GM12878 (cell line): ENCODE results near the gene EPB41L1. TPM values are rescaled to one million over a fixed set of nuclear protein-coding genes. Genes with fewer than 3 reads are reported as not detected.

Source experiments
- BRCA1 ChIP-seq: IDR thresholded peaks from 2 replicates; pipeline ENCODE4 v1.6.1; 2011; ENCODE audit warnings: low read depth, low read length, improper control_type of control experiment
- EP300 ChIP-seq, 2 experiments: fragments of 150-350 bp in 1 of 2; IDR thresholded peaks; 2 replicates each; pipeline ENCODE4 v1.6.1; 2011 to 2012; ENCODE audit warnings: low read depth in 2 of 2, low read length in 2 of 2, borderline replicate concordance in 1 of 2, improper control_type of control experiment in 1 of 2, inconsistent platforms in 1 of 2; ENCODE audit not compliant: control insufficient read depth in 1 of 2
- ETV6 ChIP-seq, 2 experiments: fragments of 450-650 bp in 1 of 2; IDR thresholded peaks in 1 of 2; conservative IDR thresholded peaks in 1 of 2; 2 replicates each; pipeline ENCODE4 v1.6.1; 2014; ENCODE audit warnings: antibody characterized with exemption in 1 of 2, borderline replicate concordance in 1 of 2, low read depth in 1 of 2, mild to moderate bottlenecking in 1 of 2, moderate library complexity in 1 of 2
- EZH2 ChIP-seq: IDR thresholded peaks from 2 replicates; pipeline ENCODE4 v1.6.1; 2012; ENCODE audit warnings: low read depth, mild to moderate bottlenecking, control low read depth, inconsistent platforms, low read length, borderline replicate concordance; ENCODE audit not compliant: control insufficient read depth
- IKZF1 ChIP-seq: fragments of 450-650 bp; conservative IDR thresholded peaks from 2 replicates; pipeline ENCODE4 v1.6.1; 2017; ENCODE audit warnings: antibody characterized with exemption, mild to moderate bottlenecking
- NFIC ChIP-seq: IDR thresholded peaks from 2 replicates; pipeline ENCODE4 v1.6.1; 2012; ENCODE audit warnings: low read depth, mild to moderate bottlenecking, inconsistent platforms, low read length, moderate library complexity
- POLR2AphosphoS2 ChIP-seq: IDR thresholded peaks from 2 replicates; pipeline ENCODE4 v1.6.1; 2011; ENCODE audit warnings: low read depth, mild to moderate bottlenecking, low read length, improper control_type of control experiment, moderate library complexity
- POU2F2 ChIP-seq: IDR thresholded peaks from 3 replicates; pipeline ENCODE4 v1.6.1; 2011; ENCODE audit warnings: low read depth, mild to moderate bottlenecking, low read length, borderline replicate concordance
- RBBP5 ChIP-seq: fragments of 200-600 bp; sonication (generic); conservative IDR thresholded peaks from 2 replicates; pipeline ENCODE4 v1.6.1; 2016
- WRNIP1 ChIP-seq: IDR thresholded peaks from 2 replicates; pipeline ENCODE4 v1.6.1; 2011; ENCODE audit warnings: low read depth, low read length, improper control_type of control experiment, borderline replicate concordance
- ZNF274 ChIP-seq: IDR thresholded peaks from one replicate; pipeline ENCODE4 v1.8.0; 2011; ENCODE audit not compliant: insufficient read length, insufficient read depth
- ZNF622 ChIP-seq: fragments of 450-650 bp; IDR thresholded peaks from 2 replicates; pipeline ENCODE4 v1.6.1; 2017; ENCODE audit warnings: mild to moderate bottlenecking, inconsistent platforms
- polyA plus RNA-seq, 11 experiments: library from polyadenylated mRNA; depleted of rRNA in 4 of 11; unstranded in 6 of 11; stranded (reverse) in 5 of 11; fragments of >200 nt; fragmentation: Nextera tagmentation in 4 of 11; fragmentation: Illumina TruSeq in 1 of 11; extraction: Ambion mirVana in 4 of 11; extraction: Trizol in 1 of 11; gene quantifications; 1 replicate in 1 of 11; 2 replicates in 10 of 11; pipeline versions ENCODE4 v1.2.1 to v1.2.3, GENCODE V29; 2011 to 2016; ENCODE audit warnings: inconsistent platforms in 2 of 11, missing spikeins in 2 of 11, low read depth in 1 of 11
- total RNA-seq, 4 experiments: library from RNA; depleted of rRNA in 3 of 4; stranded (reverse); fragments of >200 nt in 3 of 4; fragmentation: Illumina TruSeq in 1 of 4; extraction: Trizol in 1 of 4; gene quantifications; 2 replicates each; pipeline versions ENCODE4 v1.2.1 to v1.2.3, GENCODE V29; 2013 to 2021
- TF ChIP-seq, protein P1 (sequence below): fragments of 450-650 bp; IDR thresholded peaks from 2 replicates; pipeline ENCODE4 v1.6.1; 2018; ENCODE audit warnings: borderline replicate concordance, mild to moderate bottlenecking; ENCODE audit not compliant: partially characterized antibody
- TF ChIP-seq, protein P2 (sequence below): IDR thresholded peaks from 2 replicates; pipeline ENCODE4 v1.6.1; 2011; ENCODE audit warnings: low read depth, mild to moderate bottlenecking, low read length, moderate library complexity, borderline replicate concordance; ENCODE audit errors: extremely low read depth
- TF ChIP-seq, protein P3 (sequence below): fragments of 450-650 bp; IDR thresholded peaks from 2 replicates; pipeline ENCODE4 v1.6.1; 2016; ENCODE audit warnings: mild to moderate bottlenecking
- TF ChIP-seq, protein P4 (sequence below): fragments of 450-650 bp; IDR thresholded peaks from 2 replicates; pipeline ENCODE4 v1.6.1; 2017; ENCODE audit warnings: antibody characterized with exemption, mild to moderate bottlenecking, moderate library complexity
- TF ChIP-seq, protein P5 (sequence below): fragments of 450-650 bp; formaldehyde crosslinking; IDR thresholded peaks from 2 replicates; pipeline ENCODE4 v1.5.0; 2022; ENCODE audit warnings: mild to moderate bottlenecking, missing genetic modification characterization

Gene EPB41L1
- total and polyA plus RNA-seq, 10 of the 15 experiments (the other 5 are each of a cell fraction or from before 2014, with no cell fraction given) = 0.08 to 3.2 (median 0.31) TPM

DNA sequence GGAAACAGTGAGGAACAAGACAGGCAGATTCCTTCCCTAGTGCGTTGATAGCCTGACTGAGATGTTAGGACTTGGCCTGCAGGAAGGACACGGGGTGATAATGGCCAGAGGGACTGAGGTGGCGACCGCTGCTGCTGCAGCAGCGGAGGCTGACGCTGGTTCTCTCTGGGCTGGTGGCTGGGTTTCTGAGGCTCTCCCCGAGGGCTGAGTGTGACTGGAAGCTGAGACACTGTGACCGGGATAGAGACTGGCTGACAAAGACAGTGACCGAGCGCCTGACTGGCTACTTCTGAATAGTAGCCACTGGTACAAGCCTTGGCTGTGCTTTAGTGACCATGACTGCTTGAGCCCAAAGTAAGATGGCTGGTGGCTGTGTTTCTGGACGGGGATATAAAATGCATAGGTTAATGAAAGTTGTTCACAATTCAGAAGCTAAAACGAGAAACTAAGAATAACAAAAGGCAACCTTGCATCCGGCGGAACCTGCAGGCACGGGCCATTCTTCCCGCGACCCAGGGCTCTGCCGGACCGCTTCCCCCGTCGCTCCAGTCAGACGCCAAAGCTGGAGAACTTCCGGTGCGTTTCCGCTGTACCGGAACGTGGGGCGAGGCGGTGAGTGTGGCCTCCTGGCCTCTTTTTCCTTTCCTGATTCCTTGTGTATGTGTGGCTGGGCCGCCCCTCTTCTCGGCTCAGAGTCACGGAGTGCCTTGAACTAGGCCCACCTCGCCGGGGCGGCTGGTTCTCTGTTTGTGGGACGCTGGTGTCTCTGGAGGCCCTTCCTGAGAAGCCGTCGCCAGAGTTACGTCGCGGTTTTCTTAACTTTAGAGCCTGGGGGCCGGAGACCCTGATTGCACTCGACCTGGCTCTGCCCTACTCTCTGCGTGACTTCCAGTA is 81.6 kb downstream of the EPB41L1 start, which contains the start of gene AAR2 (continued):
- TF ChIP-seq NFIC (no peak), RBBP5 (no peak), BRCA1 (no peak), ETV6 (conservative IDR thresholded peaks at IDR 0.05 in 1 of 2, IDR thresholded peaks at IDR 0.05 in 1 of 2; ENCODE audit: borderline replicate concordance in 1 of 2, low read depth in 1 of 2) (peak in 1 of 2 experiments; percentile 47; a peak in 1 of 4 replicates), ZNF622 (no peak), EP300 (IDR thresholded peaks at IDR 0.05; ENCODE audit: borderline replicate concordance in 1 of 2, control insufficient read depth in 1 of 2, low read depth in 2 of 2, low read length in 2 of 2) (peak in 1 of 2 experiments; percentile 27; a peak in 1 of 4 replicates), POLR2AphosphoS2 (0 out of 2 replicates have a peak, but pooled peaks have one; percentile 77), EZH2 (no peak), WRNIP1 (peak; percentile 98), POU2F2 (peak; percentile 80; the same call in 1 of the 3 replicates), ZNF274 (no peak), IKZF1 (peak; percentile 87)
- TF ChIP-seq, protein P1, sequence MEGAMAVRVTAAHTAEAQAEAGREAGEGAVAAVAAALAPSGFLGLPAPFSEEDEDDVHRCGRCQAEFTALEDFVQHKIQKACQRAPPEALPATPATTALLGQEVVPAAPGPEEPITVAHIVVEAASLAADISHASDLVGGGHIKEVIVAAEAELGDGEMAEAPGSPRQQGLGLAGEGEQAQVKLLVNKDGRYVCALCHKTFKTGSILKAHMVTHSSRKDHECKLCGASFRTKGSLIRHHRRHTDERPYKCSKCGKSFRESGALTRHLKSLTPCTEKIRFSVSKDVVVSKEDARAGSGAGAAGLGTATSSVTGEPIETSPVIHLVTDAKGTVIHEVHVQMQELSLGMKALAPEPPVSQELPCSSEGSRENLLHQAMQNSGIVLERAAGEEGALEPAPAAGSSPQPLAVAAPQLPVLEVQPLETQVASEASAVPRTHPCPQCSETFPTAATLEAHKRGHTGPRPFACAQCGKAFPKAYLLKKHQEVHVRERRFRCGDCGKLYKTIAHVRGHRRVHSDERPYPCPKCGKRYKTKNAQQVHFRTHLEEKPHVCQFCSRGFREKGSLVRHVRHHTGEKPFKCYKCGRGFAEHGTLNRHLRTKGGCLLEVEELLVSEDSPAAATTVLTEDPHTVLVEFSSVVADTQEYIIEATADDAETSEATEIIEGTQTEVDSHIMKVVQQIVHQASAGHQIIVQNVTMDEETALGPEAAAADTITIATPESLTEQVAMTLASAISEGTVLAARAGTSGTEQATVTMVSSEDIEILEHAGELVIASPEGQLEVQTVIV = peak; percentile 39
- TF ChIP-seq, protein P2, sequence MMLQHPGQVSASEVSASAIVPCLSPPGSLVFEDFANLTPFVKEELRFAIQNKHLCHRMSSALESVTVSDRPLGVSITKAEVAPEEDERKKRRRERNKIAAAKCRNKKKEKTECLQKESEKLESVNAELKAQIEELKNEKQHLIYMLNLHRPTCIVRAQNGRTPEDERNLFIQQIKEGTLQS = no peak
- TF ChIP-seq, protein P3, sequence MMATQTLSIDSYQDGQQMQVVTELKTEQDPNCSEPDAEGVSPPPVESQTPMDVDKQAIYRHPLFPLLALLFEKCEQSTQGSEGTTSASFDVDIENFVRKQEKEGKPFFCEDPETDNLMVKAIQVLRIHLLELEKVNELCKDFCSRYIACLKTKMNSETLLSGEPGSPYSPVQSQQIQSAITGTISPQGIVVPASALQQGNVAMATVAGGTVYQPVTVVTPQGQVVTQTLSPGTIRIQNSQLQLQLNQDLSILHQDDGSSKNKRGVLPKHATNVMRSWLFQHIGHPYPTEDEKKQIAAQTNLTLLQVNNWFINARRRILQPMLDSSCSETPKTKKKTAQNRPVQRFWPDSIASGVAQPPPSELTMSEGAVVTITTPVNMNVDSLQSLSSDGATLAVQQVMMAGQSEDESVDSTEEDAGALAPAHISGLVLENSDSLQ = peak; percentile 53; the same call in 1 of the 2 replicates
- TF ChIP-seq, protein P4, sequence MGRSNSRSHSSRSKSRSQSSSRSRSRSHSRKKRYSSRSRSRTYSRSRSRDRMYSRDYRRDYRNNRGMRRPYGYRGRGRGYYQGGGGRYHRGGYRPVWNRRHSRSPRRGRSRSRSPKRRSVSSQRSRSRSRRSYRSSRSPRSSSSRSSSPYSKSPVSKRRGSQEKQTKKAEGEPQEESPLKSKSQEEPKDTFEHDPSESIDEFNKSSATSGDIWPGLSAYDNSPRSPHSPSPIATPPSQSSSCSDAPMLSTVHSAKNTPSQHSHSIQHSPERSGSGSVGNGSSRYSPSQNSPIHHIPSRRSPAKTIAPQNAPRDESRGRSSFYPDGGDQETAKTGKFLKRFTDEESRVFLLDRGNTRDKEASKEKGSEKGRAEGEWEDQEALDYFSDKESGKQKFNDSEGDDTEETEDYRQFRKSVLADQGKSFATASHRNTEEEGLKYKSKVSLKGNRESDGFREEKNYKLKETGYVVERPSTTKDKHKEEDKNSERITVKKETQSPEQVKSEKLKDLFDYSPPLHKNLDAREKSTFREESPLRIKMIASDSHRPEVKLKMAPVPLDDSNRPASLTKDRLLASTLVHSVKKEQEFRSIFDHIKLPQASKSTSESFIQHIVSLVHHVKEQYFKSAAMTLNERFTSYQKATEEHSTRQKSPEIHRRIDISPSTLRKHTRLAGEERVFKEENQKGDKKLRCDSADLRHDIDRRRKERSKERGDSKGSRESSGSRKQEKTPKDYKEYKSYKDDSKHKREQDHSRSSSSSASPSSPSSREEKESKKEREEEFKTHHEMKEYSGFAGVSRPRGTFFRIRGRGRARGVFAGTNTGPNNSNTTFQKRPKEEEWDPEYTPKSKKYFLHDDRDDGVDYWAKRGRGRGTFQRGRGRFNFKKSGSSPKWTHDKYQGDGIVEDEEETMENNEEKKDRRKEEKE = no peak
- TF ChIP-seq, protein P5, sequence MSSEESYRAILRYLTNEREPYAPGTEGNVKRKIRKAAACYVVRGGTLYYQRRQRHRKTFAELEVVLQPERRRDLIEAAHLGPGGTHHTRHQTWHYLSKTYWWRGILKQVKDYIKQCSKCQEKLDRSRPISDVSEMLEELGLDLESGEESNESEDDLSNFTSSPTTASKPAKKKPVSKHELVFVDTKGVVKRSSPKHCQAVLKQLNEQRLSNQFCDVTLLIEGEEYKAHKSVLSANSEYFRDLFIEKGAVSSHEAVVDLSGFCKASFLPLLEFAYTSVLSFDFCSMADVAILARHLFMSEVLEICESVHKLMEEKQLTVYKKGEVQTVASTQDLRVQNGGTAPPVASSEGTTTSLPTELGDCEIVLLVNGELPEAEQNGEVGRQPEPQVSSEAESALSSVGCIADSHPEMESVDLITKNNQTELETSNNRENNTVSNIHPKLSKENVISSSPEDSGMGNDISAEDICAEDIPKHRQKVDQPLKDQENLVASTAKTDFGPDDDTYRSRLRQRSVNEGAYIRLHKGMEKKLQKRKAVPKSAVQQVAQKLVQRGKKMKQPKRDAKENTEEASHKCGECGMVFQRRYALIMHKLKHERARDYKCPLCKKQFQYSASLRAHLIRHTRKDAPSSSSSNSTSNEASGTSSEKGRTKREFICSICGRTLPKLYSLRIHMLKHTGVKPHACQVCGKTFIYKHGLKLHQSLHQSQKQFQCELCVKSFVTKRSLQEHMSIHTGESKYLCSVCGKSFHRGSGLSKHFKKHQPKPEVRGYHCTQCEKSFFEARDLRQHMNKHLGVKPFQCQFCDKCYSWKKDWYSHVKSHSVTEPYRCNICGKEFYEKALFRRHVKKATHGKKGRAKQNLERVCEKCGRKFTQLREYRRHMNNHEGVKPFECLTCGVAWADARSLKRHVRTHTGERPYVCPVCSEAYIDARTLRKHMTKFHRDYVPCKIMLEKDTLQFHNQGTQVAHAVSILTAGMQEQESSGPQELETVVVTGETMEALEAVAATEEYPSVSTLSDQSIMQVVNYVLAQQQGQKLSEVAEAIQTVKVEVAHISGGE (CRISPR knock-in tag) = peak; percentile 95
